ENCODE data around the gene TMEM26. TPM values are rescaled to one million over a fixed set of nuclear protein-coding genes. Genes with fewer than 3 reads are reported as not detected.

The TMEM26 gene
- total and polyA plus RNA-seq, 2 of the 13 experiments (the other 11 are each of a cell fraction or from before 2014, with no cell fraction given): not detected

DNA sequence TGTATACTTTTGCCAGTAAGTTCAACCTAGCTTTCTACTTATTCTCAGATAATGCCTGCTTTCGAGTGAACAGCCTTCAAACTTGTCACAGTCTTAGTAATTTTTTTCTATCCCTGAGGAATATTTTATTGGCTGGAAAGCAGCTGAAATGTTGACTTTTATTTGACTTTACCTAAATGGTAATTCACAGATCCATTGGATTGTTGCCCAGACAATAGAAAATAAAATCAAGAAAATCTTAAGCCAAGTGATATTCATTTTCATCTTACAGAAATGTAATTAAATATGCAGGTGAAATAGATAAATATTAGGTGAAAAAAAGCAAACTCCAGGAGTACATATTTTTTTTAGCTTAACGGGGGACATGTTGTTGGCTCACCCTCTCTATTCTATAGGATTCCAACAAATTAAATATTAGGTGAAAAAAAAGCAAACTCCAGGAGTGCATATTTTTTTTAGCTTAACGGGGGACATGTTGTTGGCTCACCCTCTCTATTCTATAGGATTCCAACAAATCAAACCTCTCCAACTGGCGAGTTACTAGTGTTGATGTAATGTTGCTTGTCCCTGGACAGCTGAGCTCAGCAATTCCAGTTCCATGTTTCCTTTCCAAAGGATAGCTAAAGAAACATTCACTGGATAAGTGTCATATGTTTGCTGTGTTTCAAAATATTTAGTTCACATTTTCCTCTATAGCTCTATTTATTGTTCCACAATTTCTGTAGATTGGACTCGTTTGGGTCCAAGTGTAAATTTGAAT lies 4.2 kb downstream of the TMEM26 start (continued):
- TF ChIP-seq, protein P1, sequence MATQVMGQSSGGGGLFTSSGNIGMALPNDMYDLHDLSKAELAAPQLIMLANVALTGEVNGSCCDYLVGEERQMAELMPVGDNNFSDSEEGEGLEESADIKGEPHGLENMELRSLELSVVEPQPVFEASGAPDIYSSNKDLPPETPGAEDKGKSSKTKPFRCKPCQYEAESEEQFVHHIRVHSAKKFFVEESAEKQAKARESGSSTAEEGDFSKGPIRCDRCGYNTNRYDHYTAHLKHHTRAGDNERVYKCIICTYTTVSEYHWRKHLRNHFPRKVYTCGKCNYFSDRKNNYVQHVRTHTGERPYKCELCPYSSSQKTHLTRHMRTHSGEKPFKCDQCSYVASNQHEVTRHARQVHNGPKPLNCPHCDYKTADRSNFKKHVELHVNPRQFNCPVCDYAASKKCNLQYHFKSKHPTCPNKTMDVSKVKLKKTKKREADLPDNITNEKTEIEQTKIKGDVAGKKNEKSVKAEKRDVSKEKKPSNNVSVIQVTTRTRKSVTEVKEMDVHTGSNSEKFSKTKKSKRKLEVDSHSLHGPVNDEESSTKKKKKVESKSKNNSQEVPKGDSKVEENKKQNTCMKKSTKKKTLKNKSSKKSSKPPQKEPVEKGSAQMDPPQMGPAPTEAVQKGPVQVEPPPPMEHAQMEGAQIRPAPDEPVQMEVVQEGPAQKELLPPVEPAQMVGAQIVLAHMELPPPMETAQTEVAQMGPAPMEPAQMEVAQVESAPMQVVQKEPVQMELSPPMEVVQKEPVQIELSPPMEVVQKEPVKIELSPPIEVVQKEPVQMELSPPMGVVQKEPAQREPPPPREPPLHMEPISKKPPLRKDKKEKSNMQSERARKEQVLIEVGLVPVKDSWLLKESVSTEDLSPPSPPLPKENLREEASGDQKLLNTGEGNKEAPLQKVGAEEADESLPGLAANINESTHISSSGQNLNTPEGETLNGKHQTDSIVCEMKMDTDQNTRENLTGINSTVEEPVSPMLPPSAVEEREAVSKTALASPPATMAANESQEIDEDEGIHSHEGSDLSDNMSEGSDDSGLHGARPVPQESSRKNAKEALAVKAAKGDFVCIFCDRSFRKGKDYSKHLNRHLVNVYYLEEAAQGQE (IDR thresholded peaks at IDR 0.05; ENCODE audit: borderline replicate concordance in 1 of 2, low read depth in 1 of 2, low read length in 2 of 2): no peak
- TF ChIP-seq JUNB (CRISPR knock-in tag; IDR thresholded peaks at IDR 0.05; ENCODE audit: borderline replicate concordance) (no peak), ZNF101 (CRISPR knock-in tag; IDR thresholded peaks at IDR 0.05; ENCODE audit: borderline replicate concordance, low read depth) (no peak)

DNA sequence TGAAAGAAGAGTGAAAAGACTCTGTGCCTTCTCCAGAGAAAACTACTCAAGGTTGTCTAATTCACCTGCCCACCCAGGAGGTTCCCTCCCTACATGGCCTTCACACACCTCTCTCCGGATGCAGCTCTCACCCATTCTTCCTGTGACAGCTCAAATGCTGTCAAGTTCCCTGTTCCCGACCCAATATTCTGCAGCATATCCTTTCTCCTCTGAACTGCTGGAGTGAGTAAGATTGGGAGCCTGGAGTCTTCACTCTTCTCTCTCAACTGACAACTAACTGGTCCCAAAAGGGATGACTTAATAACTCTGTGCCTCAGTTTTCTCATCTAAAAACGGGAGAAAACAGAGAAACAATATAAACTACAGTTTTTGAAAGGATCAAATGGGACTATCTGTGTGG lies 5.1 kb downstream of the TMEM26 start:
- CTCF ChIA-PET (ENCODE audit: low intra/inter-chr PET ratio, low total read pairs): no interaction called here
- intact Hi-C loops (cut with micrococcal nuclease; ENCODE audit: unreplicated experiment): no loop called here
- Histone ChIP-seq H4K20me1 (ENCODE audit: insufficient read depth, low read length) (no peaks in the 10 kb centered on the region), H3K36me3 (replicated peaks in 1 of 2; ENCODE audit: control insufficient read depth in 1 of 2, insufficient read depth in 2 of 2, low read length in 2 of 2) (no peaks in the 10 kb centered on the region), H3K4me3 (replicated peaks in 1 of 3; ENCODE audit: insufficient read depth in 1 of 3, low read depth in 2 of 3, low read length in 3 of 3) (no peak overlapping the region), H3K27me3 (ENCODE audit: control insufficient read depth in 1 of 2, insufficient read depth in 2 of 2, low read length in 2 of 2) (peaks cover 1 to 12% of the 10 kb centered on the region in 2 experiments; a peak in 3 of 5 replicates), H2AFZ (ENCODE audit: low read length) (no peak overlapping the region), H3K4me2 (ENCODE audit: low read depth, low read length) (no peak overlapping the region), H3K9me3 (ENCODE audit: low read length) (no peaks in the 10 kb centered on the region), H3K4me1 (ENCODE audit: insufficient read depth, low read length) (no peaks in the 10 kb centered on the region), H3K79me2 (ENCODE audit: insufficient read depth, low read length) (no peaks in the 10 kb centered on the region), H3K27ac (ENCODE audit: extremely low read length, insufficient read depth, low read length) (no peak overlapping the region), H3K9ac (ENCODE audit: insufficient read depth, low read depth, low read length) (no peak overlapping the region)
- FAIRE-seq (no peak), ATAC-seq (no peak), DNase-seq (ENCODE audit: low spot score) (no peak)
- BruUV-seq (replicated peaks): no TSS peak
- WGBS (ENCODE audit: low lambda C conversion rate): 45% methylated on average over 3 of the region's 3 CpGs
- in situ Hi-C loops (cut with HindIII; ENCODE audit: extremely low pct_ligation_motif_present, low pct_unique_long_range_greater_than_20kb): no loop called here
- POLR2A ChIA-PET: no interaction called here
- TF ChIP-seq ZNF839 (CRISPR knock-in tag; IDR thresholded peaks at IDR 0.05; ENCODE audit: borderline replicate concordance) (no peak), FOXM1 (CRISPR knock-in tag; IDR thresholded peaks at IDR 0.05) (no peak), SMAD9 (CRISPR knock-in tag; IDR thresholded peaks at IDR 0.05) (no peak), ZSCAN31 (CRISPR knock-in tag; IDR thresholded peaks at IDR 0.05; ENCODE audit: low read depth) (no peak), FOXA1 (IDR thresholded peaks at IDR 0.05) (no peak), FOXA1 (CRISPR knock-in tag; IDR thresholded peaks at IDR 0.05) (no peak), CBX2 (IDR thresholded peaks at IDR 0.05; ENCODE audit: low read depth, low read length) (no peak), CBX2 (CRISPR knock-in tag; IDR thresholded peaks at IDR 0.05; ENCODE audit: low read depth) (no peak), ZNF549 (CRISPR knock-in tag; IDR thresholded peaks at IDR 0.05) (no peak), TCF7L2 (IDR thresholded peaks at IDR 0.05; ENCODE audit: low read depth, low read length) (no peak), GATAD2A (CRISPR knock-in tag; IDR thresholded peaks at IDR 0.05) (no peak), ZNF460 (CRISPR knock-in tag; IDR thresholded peaks at IDR 0.05; ENCODE audit: borderline replicate concordance) (no peak), ZBTB38 (CRISPR knock-in tag; IDR thresholded peaks at IDR 0.05) (no peak)
- TF ChIP-seq, protein P2, sequence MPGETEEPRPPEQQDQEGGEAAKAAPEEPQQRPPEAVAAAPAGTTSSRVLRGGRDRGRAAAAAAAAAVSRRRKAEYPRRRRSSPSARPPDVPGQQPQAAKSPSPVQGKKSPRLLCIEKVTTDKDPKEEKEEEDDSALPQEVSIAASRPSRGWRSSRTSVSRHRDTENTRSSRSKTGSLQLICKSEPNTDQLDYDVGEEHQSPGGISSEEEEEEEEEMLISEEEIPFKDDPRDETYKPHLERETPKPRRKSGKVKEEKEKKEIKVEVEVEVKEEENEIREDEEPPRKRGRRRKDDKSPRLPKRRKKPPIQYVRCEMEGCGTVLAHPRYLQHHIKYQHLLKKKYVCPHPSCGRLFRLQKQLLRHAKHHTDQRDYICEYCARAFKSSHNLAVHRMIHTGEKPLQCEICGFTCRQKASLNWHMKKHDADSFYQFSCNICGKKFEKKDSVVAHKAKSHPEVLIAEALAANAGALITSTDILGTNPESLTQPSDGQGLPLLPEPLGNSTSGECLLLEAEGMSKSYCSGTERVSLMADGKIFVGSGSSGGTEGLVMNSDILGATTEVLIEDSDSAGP (CRISPR knock-in tag; IDR thresholded peaks at IDR 0.05; ENCODE audit: borderline replicate concordance): no peak
- TF ChIP-seq, protein P3, sequence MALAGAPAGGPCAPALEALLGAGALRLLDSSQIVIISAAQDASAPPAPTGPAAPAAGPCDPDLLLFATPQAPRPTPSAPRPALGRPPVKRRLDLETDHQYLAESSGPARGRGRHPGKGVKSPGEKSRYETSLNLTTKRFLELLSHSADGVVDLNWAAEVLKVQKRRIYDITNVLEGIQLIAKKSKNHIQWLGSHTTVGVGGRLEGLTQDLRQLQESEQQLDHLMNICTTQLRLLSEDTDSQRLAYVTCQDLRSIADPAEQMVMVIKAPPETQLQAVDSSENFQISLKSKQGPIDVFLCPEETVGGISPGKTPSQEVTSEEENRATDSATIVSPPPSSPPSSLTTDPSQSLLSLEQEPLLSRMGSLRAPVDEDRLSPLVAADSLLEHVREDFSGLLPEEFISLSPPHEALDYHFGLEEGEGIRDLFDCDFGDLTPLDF (CRISPR knock-in tag; IDR thresholded peaks at IDR 0.05): no peak
